A549 (cell line): ENCODE data around the gene AIMP2.

Experiments used
- CHD2 ChIP-seq: fragments of 150-350 bp; IDR thresholded peaks from 2 replicates; pipeline ENCODE4 v1.6.1; 2014; ENCODE audit warnings: low read length; ENCODE audit not compliant: partially characterized antibody
- EP300 ChIP-seq, 2 experiments: fragments of >200 bp; sonication (Bioruptor Twin); formaldehyde crosslinking; IDR thresholded peaks; 2 replicates in 1 of 2; 3 replicates in 1 of 2; pipeline ENCODE4 v1.6.1; 2016 to 2017
- ESRRA ChIP-seq: fragments of 150-350 bp; IDR thresholded peaks from 2 replicates; pipeline ENCODE4 v1.6.1; 2014; ENCODE audit warnings: mild to moderate bottlenecking, low read length, borderline replicate concordance
- JUN ChIP-seq, 2 experiments: fragments of >200 bp; sonication (Bioruptor Twin); formaldehyde crosslinking; IDR thresholded peaks; 2 replicates in 1 of 2; 3 replicates in 1 of 2; pipeline ENCODE4 v1.6.1; 2016 to 2017
- MAZ ChIP-seq: fragments of 150-350 bp; IDR thresholded peaks from 2 replicates; pipeline ENCODE4 v1.6.1; 2014; ENCODE audit warnings: antibody characterized with exemption, low read depth, low read length, borderline replicate concordance
- NR3C1 ChIP-seq: fragments of >200 bp; sonication (Bioruptor Twin); formaldehyde crosslinking; IDR thresholded peaks from 3 replicates; pipeline ENCODE4 v1.6.1; 2017
- POLR2A ChIP-seq: IDR thresholded peaks from 2 replicates; pipeline ENCODE4 v1.6.1; 2012; ENCODE audit warnings: mild to moderate bottlenecking, low read length
- RAD21 ChIP-seq, 2 experiments: fragments of >200 bp in 1 of 2; sonication (Bioruptor Twin) in 1 of 2; formaldehyde crosslinking in 1 of 2; IDR thresholded peaks in 1 of 2; conservative IDR thresholded peaks in 1 of 2; 2 replicates in 1 of 2; 3 replicates in 1 of 2; pipeline ENCODE4 v1.6.1; 2012 to 2018; ENCODE audit warnings: inconsistent platforms in 1 of 2
- TF ChIP-seq, protein P1 (sequence below): fragments of 450-650 bp; IDR thresholded peaks from 2 replicates; pipeline ENCODE4 v1.6.1; 2014; ENCODE audit warnings: antibody characterized with exemption
- TF ChIP-seq, protein P2 (sequence below): fragments of >200 bp; sonication (Bioruptor Twin); formaldehyde crosslinking; IDR thresholded peaks from 3 replicates; pipeline ENCODE4 v1.5.1; 2016
- TF ChIP-seq, protein P3 (sequence below): IDR thresholded peaks from 2 replicates; pipeline ENCODE4 v1.6.1; 2012

- TF ChIP-seq CHD2 (no peak), MAZ (no peak), ESRRA (no peak), POLR2A (no peak), EP300 (IDR thresholded peaks at IDR 0.05) (no peak), NR3C1 (no peak), RAD21 (conservative IDR thresholded peaks at IDR 0.05 in 1 of 2, IDR thresholded peaks at IDR 0.05 in 1 of 2) (no peak), JUN (IDR thresholded peaks at IDR 0.05) (no peak)
- TF ChIP-seq, protein P1, sequence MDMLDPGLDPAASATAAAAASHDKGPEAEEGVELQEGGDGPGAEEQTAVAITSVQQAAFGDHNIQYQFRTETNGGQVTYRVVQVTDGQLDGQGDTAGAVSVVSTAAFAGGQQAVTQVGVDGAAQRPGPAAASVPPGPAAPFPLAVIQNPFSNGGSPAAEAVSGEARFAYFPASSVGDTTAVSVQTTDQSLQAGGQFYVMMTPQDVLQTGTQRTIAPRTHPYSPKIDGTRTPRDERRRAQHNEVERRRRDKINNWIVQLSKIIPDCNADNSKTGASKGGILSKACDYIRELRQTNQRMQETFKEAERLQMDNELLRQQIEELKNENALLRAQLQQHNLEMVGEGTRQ, result no peak
- TF ChIP-seq, protein P2, sequence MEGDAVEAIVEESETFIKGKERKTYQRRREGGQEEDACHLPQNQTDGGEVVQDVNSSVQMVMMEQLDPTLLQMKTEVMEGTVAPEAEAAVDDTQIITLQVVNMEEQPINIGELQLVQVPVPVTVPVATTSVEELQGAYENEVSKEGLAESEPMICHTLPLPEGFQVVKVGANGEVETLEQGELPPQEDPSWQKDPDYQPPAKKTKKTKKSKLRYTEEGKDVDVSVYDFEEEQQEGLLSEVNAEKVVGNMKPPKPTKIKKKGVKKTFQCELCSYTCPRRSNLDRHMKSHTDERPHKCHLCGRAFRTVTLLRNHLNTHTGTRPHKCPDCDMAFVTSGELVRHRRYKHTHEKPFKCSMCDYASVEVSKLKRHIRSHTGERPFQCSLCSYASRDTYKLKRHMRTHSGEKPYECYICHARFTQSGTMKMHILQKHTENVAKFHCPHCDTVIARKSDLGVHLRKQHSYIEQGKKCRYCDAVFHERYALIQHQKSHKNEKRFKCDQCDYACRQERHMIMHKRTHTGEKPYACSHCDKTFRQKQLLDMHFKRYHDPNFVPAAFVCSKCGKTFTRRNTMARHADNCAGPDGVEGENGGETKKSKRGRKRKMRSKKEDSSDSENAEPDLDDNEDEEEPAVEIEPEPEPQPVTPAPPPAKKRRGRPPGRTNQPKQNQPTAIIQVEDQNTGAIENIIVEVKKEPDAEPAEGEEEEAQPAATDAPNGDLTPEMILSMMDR, result no peak
- TF ChIP-seq, protein P3, sequence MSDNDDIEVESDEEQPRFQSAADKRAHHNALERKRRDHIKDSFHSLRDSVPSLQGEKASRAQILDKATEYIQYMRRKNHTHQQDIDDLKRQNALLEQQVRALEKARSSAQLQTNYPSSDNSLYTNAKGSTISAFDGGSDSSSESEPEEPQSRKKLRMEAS, result no peak
Observed at GRCh38 chr7:6032641-6033040, 23.6 kb downstream of the AIMP2 start.
